K562 (cell line): ENCODE measurements around the gene TSEN54. TPM values are rescaled to one million over a fixed set of nuclear protein-coding genes. Genes with fewer than 3 reads are reported as not detected.

Source experiments
- BHLHE40 ChIP-seq: IDR thresholded peaks from 2 replicates; pipeline ENCODE4 v1.6.1; 2011; ENCODE audit warnings: low read length, improper control_type of control experiment
- BRCA1 ChIP-seq, 2 experiments: fragments of 450-650 bp in 1 of 2; sonication (generic) in 1 of 2; formaldehyde crosslinking in 1 of 2; IDR thresholded peaks; 2 replicates each; pipeline versions ENCODE4 v1.5.0 to v1.6.1; 2017 to 2020; ENCODE audit warnings: mild to moderate bottlenecking in 1 of 2, missing genetic modification reagents in 1 of 2
- CEBPG ChIP-seq, 3 experiments: fragments of 200-800 bp in 1 of 3; sonication (Bioruptor generic) in 1 of 3; sonication (generic) in 1 of 3; formaldehyde crosslinking in 1 of 3; IDR thresholded peaks in 2 of 3; conservative IDR thresholded peaks in 1 of 3; 2 replicates each; pipeline versions ENCODE4 v1.6.1 to v1.8.0; 2016 to 2022; ENCODE audit warnings: missing compliant biosample characterization in 2 of 3, missing genetic modification characterization in 2 of 3, mild to moderate bottlenecking in 1 of 3, missing genetic modification reagents in 1 of 3
- CREBBP ChIP-seq: IDR thresholded peaks from one replicate; pipeline ENCODE4 v1.6.1; 2012; ENCODE audit warnings: low read depth, mild to moderate bottlenecking, control low read depth, inconsistent platforms, low read length
- CUX1 ChIP-seq: fragments of 200-800 bp; sonication (Bioruptor generic); IDR thresholded peaks from 2 replicates; pipeline ENCODE4 v1.6.1; 2016; ENCODE audit warnings: missing genetic modification characterization, missing compliant biosample characterization
- E2F4 ChIP-seq: sonication (generic); formaldehyde crosslinking; IDR thresholded peaks from 2 replicates; pipeline ENCODE4 v1.8.0; 2022; ENCODE audit warnings: mild to moderate bottlenecking, low read depth, missing genetic modification reagents
- E2F5 ChIP-seq: sonication (generic); formaldehyde crosslinking; IDR thresholded peaks from 2 replicates; pipeline ENCODE4 v1.8.0; 2022; ENCODE audit warnings: mild to moderate bottlenecking, missing genetic modification reagents
- FOXM1 ChIP-seq, 2 experiments: fragments of 450-650 bp in 1 of 2; sonication (generic) in 1 of 2; formaldehyde crosslinking in 1 of 2; IDR thresholded peaks; 2 replicates each; pipeline versions ENCODE4 v1.6.1 to v1.9.0; 2017 to 2022; ENCODE audit warnings: low read depth in 2 of 2, mild to moderate bottlenecking in 2 of 2, missing genetic modification reagents in 1 of 2, moderate library complexity in 1 of 2
- FUS ChIP-seq: fragments of 200-400 bp; formaldehyde crosslinking; optimal IDR thresholded peaks from 2 replicates; pipeline ENCODE3; 2017; ENCODE audit warnings: low read depth, low read length
- GATA2 ChIP-seq: sonication (generic); formaldehyde crosslinking; IDR thresholded peaks from 2 replicates; pipeline ENCODE4 v1.4.0; 2020; ENCODE audit warnings: mild to moderate bottlenecking, missing genetic modification reagents
- HDAC8 ChIP-seq: fragments of 450-650 bp; IDR thresholded peaks from 2 replicates; pipeline ENCODE4 v1.6.1; 2016; ENCODE audit warnings: mild to moderate bottlenecking, missing genetic modification characterization, moderate library complexity, missing compliant biosample characterization
- MNT ChIP-seq, 2 experiments: fragments of 450-650 bp; conservative IDR thresholded peaks; 2 replicates each; pipeline ENCODE4 v1.6.1; 2017; ENCODE audit warnings: mild to moderate bottlenecking in 2 of 2, moderate library complexity in 2 of 2
- NFATC3 ChIP-seq: fragments of 450-650 bp; IDR thresholded peaks from 2 replicates; pipeline ENCODE4 v1.6.1; 2017; ENCODE audit warnings: mild to moderate bottlenecking
- NFIX ChIP-seq: fragments of 250-450 bp; sonication (Bioruptor Pico); IDR thresholded peaks from 2 replicates; pipeline ENCODE4 v1.4.0; 2020; ENCODE audit warnings: low read depth, mild to moderate bottlenecking, moderate library complexity
- POLR2G ChIP-seq: fragments of 200-400 bp; formaldehyde crosslinking; IDR thresholded peaks from 2 replicates; pipeline ENCODE4 v1.6.1; 2017; ENCODE audit warnings: low read depth, mild to moderate bottlenecking, antibody characterized with exemption, low read length, moderate library complexity
- ZBED1 ChIP-seq: IDR thresholded peaks from 2 replicates; pipeline ENCODE4 v1.6.1; 2014
- ZNF57 ChIP-seq: fragments of 450-650 bp; formaldehyde crosslinking; IDR thresholded peaks from 2 replicates; pipeline ENCODE4 v1.4.0; 2020; ENCODE audit warnings: mild to moderate bottlenecking, moderate library complexity
- polyA plus RNA-seq, 8 experiments: library from polyadenylated mRNA; depleted of rRNA in 4 of 8; stranded (reverse) in 5 of 8; unstranded in 3 of 8; fragments of >200 nt; fragmentation: Nextera tagmentation in 2 of 8; fragmentation: Illumina TruSeq in 1 of 8; extraction: Ambion mirVana in 2 of 8; extraction: Trizol in 1 of 8; gene quantifications; 2 replicates each; pipeline versions ENCODE4 v1.2.1 to v1.2.3, GENCODE V29; 2011 to 2014; ENCODE audit warnings: inconsistent platforms in 1 of 8, missing spikeins in 1 of 8
- total RNA-seq, 7 experiments: library from RNA; depleted of rRNA in 6 of 7; stranded (reverse); fragments of >200 nt in 6 of 7; fragmentation: Illumina TruSeq in 2 of 7; extraction: Trizol in 2 of 7; gene quantifications; 2 replicates each; pipeline versions ENCODE4 v1.2.1 to v1.2.3, GENCODE V29; 2011 to 2021; ENCODE audit warnings: low replicate concordance in 1 of 7

The TSEN54 gene
- total and polyA plus RNA-seq, 9 of the 15 experiments (the other 6 are each of a cell fraction or from before 2014, with no cell fraction given) = 5.9 to 64.3 (median 48.9) TPM

GRCh38 chr17:75499313-75500022, 16.9 kb upstream of the TSEN54 start (continued):
- TF ChIP-seq CUX1 (CRISPR knock-in tag) (no peak), ZNF57 (no peak), FOXM1 (IDR thresholded peaks at IDR 0.05; ENCODE audit: low read depth) (no peak), FOXM1 (CRISPR knock-in tag; IDR thresholded peaks at IDR 0.05; ENCODE audit: low read depth) (no peak), NFIX (no peak), FUS (no peak), BHLHE40 (no peak), CEBPG (CRISPR knock-in tag; IDR thresholded peaks at IDR 0.05) (no peak), CEBPG (tag; conservative IDR thresholded peaks at IDR 0.05 in 1 of 2, IDR thresholded peaks at IDR 0.05 in 1 of 2) (no peak), MNT (conservative IDR thresholded peaks at IDR 0.05) (no peak), BRCA1 (IDR thresholded peaks at IDR 0.05) (no peak), BRCA1 (CRISPR knock-in tag; IDR thresholded peaks at IDR 0.05) (no peak), POLR2G (0 out of 2 replicates have a peak, but pooled peaks have one; percentile 32), CREBBP (no peak), ZBED1 (no peak), GATA2 (CRISPR knock-in tag) (no peak), E2F4 (CRISPR knock-in tag) (no peak), NFATC3 (no peak), HDAC8 (tag) (no peak), E2F5 (CRISPR knock-in tag) (no peak)
